Activated naive CD4-positive, alpha-beta T cell treated with anti-CD3 and anti-CD28 coated beads, Interleukin-2, amount 50 U/mL, for 72 hours (primary cell): ENCODE results near the gene WARS2. TPM values are rescaled to one million over a fixed set of nuclear protein-coding genes. Genes with fewer than 3 reads are reported as not detected.
"Not testable (repeated sequence)": the region's sequence is repeated elsewhere in the genome, so short reads cannot be mapped to it uniquely, and the experiment has no call there.

ENCODE experiments used
- ATAC-seq, 2 donors: fragments of 150-1000 bp; cut with Tn5 transposase; 2 replicates each; pipeline ENCODE4 v1.10.0; 2021; ENCODE audit warnings: mild to moderate bottlenecking in 2 of 2, moderate library complexity in 2 of 2
- DNase-seq, 2 donors: peaks; one replicate each; pipeline ENCODE4 v3.0.0; 2021 to 2022; ENCODE audit warnings: low spot score in 2 of 2
- H3K27ac Mint-ChIP-seq, 2 donors: one replicate each; pipeline ENCODE4 v1.8.0; 2022; ENCODE audit warnings: mild to moderate bottlenecking in 2 of 2, mixed read lengths in 2 of 2
- H3K36me3 Mint-ChIP-seq, 2 donors: one replicate each; pipeline ENCODE4 v1.8.0; 2022; ENCODE audit warnings: mixed read lengths in 2 of 2
- H3K9me3 Mint-ChIP-seq, 2 donors: one replicate each; pipeline ENCODE4 v1.8.0; 2022; ENCODE audit warnings: mixed read lengths in 2 of 2
- total RNA-seq, 2 donors: library from RNA; stranded (reverse); gene quantifications; one replicate each; pipeline ENCODE4 v1.2.3, GENCODE V29; 2022

WARS2 gene
- total RNA-seq, 2 donors from 2014 or later = 19.2 to 22.5 TPM

GRCh38 chr1:119147661-119148090, 7.2 kb upstream of the WARS2 start:
- no peak overlapping the region for H3K27ac Mint-ChIP-seq
- ATAC-seq (no peak), DNase-seq (no peak)
- H3K36me3 Mint-ChIP-seq = peaks cover 8 to 48% of the 10 kb centered on the region in 2 donors
- H3K9me3 Mint-ChIP-seq = no peaks in the 10 kb centered on the region

GRCh38 chr1:119146466-119146865, 6.0 kb upstream of the WARS2 start:
- H3K27ac Mint-ChIP-seq = no peak overlapping the region
- peaks cover 11 to 54% of the 10 kb centered on the region in 2 donors for H3K36me3 Mint-ChIP-seq
- ATAC-seq = peak in 1 of 2 donors; percentile 50
- no peaks in the 10 kb centered on the region for H3K9me3 Mint-ChIP-seq
- DNase-seq = no peak

GRCh38 chr1:119144813-119145212, 4.4 kb upstream of the WARS2 start:
- H3K9me3 Mint-ChIP-seq = no peaks in the 10 kb centered on the region
- ATAC-seq = no peak
- H3K36me3 Mint-ChIP-seq = peaks cover 13 to 45% of the 10 kb centered on the region in 2 donors
- H3K27ac Mint-ChIP-seq = no peak overlapping the region
- no peak for DNase-seq

- ATAC-seq = no peak
- DNase-seq = no peak
- Mint-ChIP-seq H3K27ac (no peak overlapping the region), H3K36me3 (peaks cover 13 to 38% of the 10 kb centered on the region in 2 donors), H3K9me3 (no peaks in the 10 kb centered on the region)
Observed at GRCh38 chr1:119143706-119144105, 3.3 kb upstream of the WARS2 start.

- Mint-ChIP-seq H3K36me3 (peaks cover 13 to 34% of the 10 kb centered on the region in 2 donors), H3K27ac (peak overlapping the region in 1 of 2 donors; percentile 26), H3K9me3 (no peaks in the 10 kb centered on the region)
- ATAC-seq = no peak
- DNase-seq = no peak
Observed at GRCh38 chr1:119141660-119142059, 1.2 kb upstream of the WARS2 start.

- ATAC-seq (peak in 1 of 2 donors; percentile 29), DNase-seq (peak; percentile 36 to 59)
- peaks cover 13 to 32% of the 10 kb centered on the region in 2 donors for H3K36me3 Mint-ChIP-seq
- no peak overlapping the region for H3K27ac Mint-ChIP-seq
- H3K9me3 Mint-ChIP-seq = no peaks in the 10 kb centered on the region
Observed at GRCh38 chr1:119141020-119141424, 569 bp upstream of the WARS2 start.

- Mint-ChIP-seq H3K36me3 (peaks cover 13 to 27% of the 10 kb centered on the region in 2 donors), H3K27ac (no peak overlapping the region), H3K9me3 (no peaks in the 10 kb centered on the region)
- DNase-seq (no peak), ATAC-seq (peak in 1 of 2 donors; percentile 51)
Observed at GRCh38 chr1:119139857-119140176, 636 bp downstream of the WARS2 start.

- H3K36me3 Mint-ChIP-seq = peaks cover 13 to 25% of the 10 kb centered on the region in 2 donors
- H3K9me3 Mint-ChIP-seq = no peaks in the 10 kb centered on the region
- ATAC-seq (peak in 1 of 2 donors; percentile 30), DNase-seq (peak in 1 of 2 donors; percentile 7)
- H3K27ac Mint-ChIP-seq = no peak overlapping the region
Observed at GRCh38 chr1:119139403-119139802, 1.1 kb downstream of the WARS2 start.

GRCh38 chr1:119136401-119136800, 4.1 kb downstream of the WARS2 start:
- DNase-seq (no peak), ATAC-seq (no peak)
- no peaks in the 10 kb centered on the region for H3K9me3 Mint-ChIP-seq
- peaks cover 7 to 12% of the 10 kb centered on the region in 2 donors for H3K36me3 Mint-ChIP-seq
- no peak overlapping the region for H3K27ac Mint-ChIP-seq

GRCh38 chr1:119133987-119134386, 6.5 kb downstream of the WARS2 start:
- no peak for DNase-seq
- Mint-ChIP-seq H3K27ac (no peak overlapping the region), H3K9me3 (no peaks in the 10 kb centered on the region), H3K36me3 (peaks cover 0 to 10% of the 10 kb centered on the region in 2 donors)
- no peak for ATAC-seq

- H3K36me3 Mint-ChIP-seq = peaks cover 4 to 18% of the 10 kb centered on the region in 2 donors
- H3K9me3 Mint-ChIP-seq = peaks cover 5 to 7% of the 10 kb centered on the region in 2 donors
- DNase-seq (no peak), ATAC-seq (no peak)
- no peak overlapping the region for H3K27ac Mint-ChIP-seq
Observed at GRCh38 chr1:119132179-119132578, 8.3 kb downstream of the WARS2 start.

GRCh38 chr1:119125874-119126273, 14.6 kb downstream of the WARS2 start:
- no peak overlapping the region for H3K27ac Mint-ChIP-seq
- peaks cover 5 to 11% of the 10 kb centered on the region in 2 donors for H3K9me3 Mint-ChIP-seq
- DNase-seq = no peak
- H3K36me3 Mint-ChIP-seq = peaks cover 26 to 54% of the 10 kb centered on the region in 2 donors
- ATAC-seq = no peak

GRCh38 chr1:119124764-119125163, 15.7 kb downstream of the WARS2 start:
- DNase-seq = no peak
- no peak overlapping the region for H3K27ac Mint-ChIP-seq
- peaks cover 34 to 65% of the 10 kb centered on the region in 2 donors for H3K36me3 Mint-ChIP-seq
- peaks cover 11 to 15% of the 10 kb centered on the region in 2 donors for H3K9me3 Mint-ChIP-seq
- ATAC-seq = no peak

GRCh38 chr1:119121872-119122271, 18.6 kb downstream of the WARS2 start:
- not testable (repeated sequence) for H3K27ac Mint-ChIP-seq, ATAC-seq, DNase-seq
- H3K36me3 Mint-ChIP-seq = peaks cover 36 to 67% of the 10 kb centered on the region in 2 donors
- H3K9me3 Mint-ChIP-seq = peaks cover 9 to 10% of the 10 kb centered on the region in 2 donors

GRCh38 chr1:119116725-119117124, 23.7 kb downstream of the WARS2 start:
- peaks cover 17 to 35% of the 10 kb centered on the region in 2 donors for H3K9me3 Mint-ChIP-seq
- peak overlapping the region; percentile 62 to 89 for H3K27ac Mint-ChIP-seq
- peaks cover 48 to 65% of the 10 kb centered on the region in 2 donors for H3K36me3 Mint-ChIP-seq
- no peak for DNase-seq
- no peak for ATAC-seq

- ATAC-seq (no peak), DNase-seq (no peak)
- Mint-ChIP-seq H3K36me3 (peaks cover 48 to 59% of the 10 kb centered on the region in 2 donors), H3K9me3 (peaks cover 21 to 39% of the 10 kb centered on the region in 2 donors), H3K27ac (no peak overlapping the region)
Observed at GRCh38 chr1:119115736-119116135, 24.7 kb downstream of the WARS2 start.

GRCh38 chr1:119115311-119115710, 25.1 kb downstream of the WARS2 start:
- no peak for DNase-seq
- ATAC-seq = no peak
- Mint-ChIP-seq H3K36me3 (peaks cover 49 to 58% of the 10 kb centered on the region in 2 donors), H3K9me3 (peaks cover 24 to 42% of the 10 kb centered on the region in 2 donors), H3K27ac (no peak overlapping the region)

GRCh38 chr1:119114786-119115185, 25.7 kb downstream of the WARS2 start:
- ATAC-seq (no peak), DNase-seq (no peak)
- peaks cover 46 to 53% of the 10 kb centered on the region in 2 donors for H3K36me3 Mint-ChIP-seq
- no peak overlapping the region for H3K27ac Mint-ChIP-seq
- peaks cover 20 to 39% of the 10 kb centered on the region in 2 donors for H3K9me3 Mint-ChIP-seq
